Stomach (tissue), 4 donors: Measurements from ENCODE around the gene MTHFR.

Experiments used
- CTCF ChIP-seq, 7 experiments: fragments of 450-650 bp in 4 of 7; fragments of 200-600 bp in 3 of 7; sonication (generic) in 3 of 7; IDR thresholded peaks; one replicate each; pipeline ENCODE4 v1.5.1; 2016 to 2019; ENCODE audit warnings: antibody characterized with exemption in 7 of 7, control low read depth in 2 of 7, mild to moderate bottlenecking in 1 of 7
- EP300 ChIP-seq: sonication (generic); formaldehyde crosslinking; IDR thresholded peaks from one replicate; pipeline ENCODE4 v1.6.1; 2017; ENCODE audit warnings: antibody characterized with exemption
- POLR2AphosphoS5 ChIP-seq, 3 donors: sonication (generic); formaldehyde crosslinking; IDR thresholded peaks; one replicate each; pipeline ENCODE4 v1.6.1; 2016; ENCODE audit warnings: antibody characterized with exemption in 3 of 3

DNA sequence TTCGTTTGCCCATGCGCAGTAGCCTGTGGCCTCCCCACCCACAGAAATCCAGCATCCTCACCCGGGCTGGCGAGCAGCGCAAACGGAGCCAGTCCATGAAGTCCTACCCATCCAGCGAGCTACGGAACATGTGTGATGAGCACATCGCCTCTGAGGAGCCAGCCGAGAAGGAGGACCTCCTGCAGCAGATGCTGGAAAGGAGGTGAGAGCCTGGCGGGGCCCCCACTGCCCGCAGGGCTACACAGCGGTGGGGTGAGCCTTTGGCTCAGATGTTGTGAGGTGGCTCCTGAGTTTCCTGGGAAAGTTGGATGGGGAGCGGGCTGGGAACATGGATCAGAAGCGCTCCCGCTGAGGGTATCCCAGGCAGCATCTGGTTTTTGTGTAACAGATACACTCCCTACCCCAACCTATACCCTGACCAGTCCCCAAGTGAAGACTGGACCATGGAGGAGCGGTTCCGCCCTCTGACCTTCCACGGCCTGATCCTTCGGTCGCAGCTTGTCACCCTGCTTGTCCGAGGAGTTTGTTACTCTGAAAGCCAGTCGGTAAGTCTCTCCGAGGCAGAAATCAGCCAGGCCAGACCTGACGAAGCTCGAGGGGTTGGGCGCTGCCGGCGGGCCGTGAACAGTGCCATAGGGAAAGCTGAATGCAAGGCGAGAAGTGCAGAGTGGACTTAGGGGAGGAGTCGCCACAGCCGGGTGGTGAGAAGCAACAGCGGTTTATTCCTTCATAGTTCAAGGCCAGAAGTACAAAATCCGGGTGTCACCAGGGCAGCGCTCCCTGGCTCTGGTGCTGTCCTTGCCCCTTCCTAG lies 31.4 kb upstream of the MTHFR start:
- no peak for TF ChIP-seq CTCF (IDR thresholded peaks at IDR 0.05)
- TF ChIP-seq POLR2AphosphoS5 (IDR thresholded peaks at IDR 0.05), result no peak
- TF ChIP-seq EP300, result no peak
